Measurements from ENCODE around the gene EMX1.

EMX1 gene

GRCh38 chr2:72973566-72974435, 56.5 kb downstream of the EMX1 start:
- FAIRE-seq (no peak), DNase-seq (ENCODE audit: insufficient read length, low spot score) (peak; percentile 86)
- peak; percentile 87 for TF ChIP-seq CTCF (IDR thresholded peaks at IDR 0.05; ENCODE audit: insufficient read depth, missing control alignments)

GRCh38 chr2:72974436-72974754, 57.1 kb downstream of the EMX1 start:
- FAIRE-seq: no peak
- no peak for DNase-seq (ENCODE audit: insufficient read length, low spot score)
- TF ChIP-seq CTCF (IDR thresholded peaks at IDR 0.05; ENCODE audit: insufficient read depth, missing control alignments): no peak

GRCh38 chr2:72975017-72975416, 57.7 kb downstream of the EMX1 start:
- no peak for TF ChIP-seq CTCF (IDR thresholded peaks at IDR 0.05; ENCODE audit: insufficient read depth, missing control alignments)
- DNase-seq (ENCODE audit: insufficient read length, low spot score): no peak
- FAIRE-seq: no peak

- FAIRE-seq (no peak), DNase-seq (ENCODE audit: insufficient read length, low spot score) (no peak)
- no peak for TF ChIP-seq CTCF (IDR thresholded peaks at IDR 0.05; ENCODE audit: insufficient read depth, missing control alignments)
Measured at GRCh38 chr2:72979896-72980295, 62.6 kb downstream of the EMX1 start.

- no peak for FAIRE-seq
- DNase-seq (ENCODE audit: insufficient read length, low spot score): no peak
- TF ChIP-seq CTCF (IDR thresholded peaks at IDR 0.05; ENCODE audit: insufficient read depth, missing control alignments): no peak
Measured at GRCh38 chr2:72980535-72981217, 63.4 kb downstream of the EMX1 start.

- DNase-seq (ENCODE audit: insufficient read length, low spot score) (no peak), FAIRE-seq (no peak)
- no peak for TF ChIP-seq CTCF (IDR thresholded peaks at IDR 0.05; ENCODE audit: insufficient read depth, missing control alignments)
Measured at GRCh38 chr2:72981536-72981935, 64.2 kb downstream of the EMX1 start.

- no peak for TF ChIP-seq CTCF (IDR thresholded peaks at IDR 0.05; ENCODE audit: insufficient read depth, missing control alignments)
- no peak for DNase-seq (ENCODE audit: insufficient read length, low spot score)
- FAIRE-seq: no peak
Measured at GRCh38 chr2:72982219-72982618, 64.9 kb downstream of the EMX1 start.

Data from D721Med (cell line).